Ascending aorta (tissue), 2 donors: ENCODE results near the gene GAREM1. TPM values are rescaled to one million over a fixed set of nuclear protein-coding genes. Genes with fewer than 3 reads are reported as not detected.
A peak's percentile ranks its signal among the peaks of the same experiment; 100 is the strongest.

Experiments
- DNase-seq, 2 donors: peaks; one replicate each; pipeline ENCODE4 v3.0.0-alpha.2; 2019; ENCODE audit warnings: low spot score in 2 of 2
- H3K27ac ChIP-seq, 2 donors: fragments of 200-600 bp; sonication (generic); one replicate each; pipeline ENCODE4 v1.5.1; 2016 to 2017; ENCODE audit warnings: mild to moderate bottlenecking in 1 of 2
- H3K27me3 ChIP-seq: fragments of 200-600 bp; sonication (generic); one replicate; pipeline ENCODE4 v1.5.1; 2017
- H3K36me3 ChIP-seq, 2 donors: fragments of 200-600 bp; sonication (generic); one replicate each; pipeline ENCODE4 v1.5.1; 2016
- H3K4me1 ChIP-seq, 2 donors: fragments of 200-600 bp; sonication (generic); one replicate each; pipeline ENCODE4 v1.5.1; 2016 to 2017; ENCODE audit warnings: mild to moderate bottlenecking in 1 of 2
- H3K4me3 ChIP-seq, 2 donors: fragments of 200-600 bp; sonication (generic); one replicate each; pipeline ENCODE4 v1.5.1; 2016 to 2017; ENCODE audit warnings: mild to moderate bottlenecking in 1 of 2
- H3K9me3 ChIP-seq, 2 donors: fragments of 200-600 bp; sonication (generic); one replicate each; pipeline ENCODE4 v1.5.1; 2016
- intact Hi-C: fragments of 100-400 bp; cut with DNase I; formaldehyde crosslinking; loops from one replicate; pipeline ENCODE4 v1.15.1; 2023
- total RNA-seq: library from RNA; depleted of rRNA; stranded (reverse); fragments of >200 nt; gene quantifications from one replicate; pipeline ENCODE4 v1.1.0, GENCODE V29; 2016
- TF ChIP-seq, protein P1 (sequence below), 3 experiments: fragments of 200-600 bp in 2 of 3; fragments of 450-650 bp in 1 of 3; sonication (generic) in 2 of 3; IDR thresholded peaks; one replicate each; pipeline ENCODE4 v1.5.1; 2016 to 2019; ENCODE audit warnings: antibody characterized with exemption in 3 of 3, mild to moderate bottlenecking in 1 of 3, moderate library complexity in 1 of 3

Gene GAREM1
- total RNA-seq, 1 donor from 2014 or later = 8.9 TPM

DNA sequence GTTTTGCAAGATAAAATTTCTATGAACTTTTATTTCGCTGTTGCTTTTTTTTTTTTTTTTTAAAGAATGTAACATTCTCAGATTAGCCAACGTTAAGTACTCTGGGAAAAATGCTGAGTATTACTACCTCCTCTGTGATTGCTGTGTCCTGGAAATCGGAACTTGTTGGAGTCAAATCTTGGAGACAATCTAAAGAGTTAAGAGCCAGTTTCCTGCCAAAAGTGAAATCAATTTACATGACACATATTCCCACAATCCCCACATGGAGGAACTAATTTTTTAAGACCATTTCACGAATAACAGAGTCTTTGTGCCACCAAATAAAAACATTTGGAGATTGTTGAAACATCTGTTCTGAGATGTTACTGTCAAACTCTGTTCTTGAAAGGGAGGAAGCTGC is 153.0 kb downstream of the GAREM1 start:
- H3K4me1 ChIP-seq = peaks cover 0 to 21% of the 10 kb centered on the region in 2 donors
- no peaks in the 10 kb centered on the region for H3K36me3 ChIP-seq
- no peak overlapping the region for H3K4me3 ChIP-seq
- peak overlapping the region in 1 of 2 donors; percentile 46 for H3K27ac ChIP-seq
- TF ChIP-seq, protein P1, sequence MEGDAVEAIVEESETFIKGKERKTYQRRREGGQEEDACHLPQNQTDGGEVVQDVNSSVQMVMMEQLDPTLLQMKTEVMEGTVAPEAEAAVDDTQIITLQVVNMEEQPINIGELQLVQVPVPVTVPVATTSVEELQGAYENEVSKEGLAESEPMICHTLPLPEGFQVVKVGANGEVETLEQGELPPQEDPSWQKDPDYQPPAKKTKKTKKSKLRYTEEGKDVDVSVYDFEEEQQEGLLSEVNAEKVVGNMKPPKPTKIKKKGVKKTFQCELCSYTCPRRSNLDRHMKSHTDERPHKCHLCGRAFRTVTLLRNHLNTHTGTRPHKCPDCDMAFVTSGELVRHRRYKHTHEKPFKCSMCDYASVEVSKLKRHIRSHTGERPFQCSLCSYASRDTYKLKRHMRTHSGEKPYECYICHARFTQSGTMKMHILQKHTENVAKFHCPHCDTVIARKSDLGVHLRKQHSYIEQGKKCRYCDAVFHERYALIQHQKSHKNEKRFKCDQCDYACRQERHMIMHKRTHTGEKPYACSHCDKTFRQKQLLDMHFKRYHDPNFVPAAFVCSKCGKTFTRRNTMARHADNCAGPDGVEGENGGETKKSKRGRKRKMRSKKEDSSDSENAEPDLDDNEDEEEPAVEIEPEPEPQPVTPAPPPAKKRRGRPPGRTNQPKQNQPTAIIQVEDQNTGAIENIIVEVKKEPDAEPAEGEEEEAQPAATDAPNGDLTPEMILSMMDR (IDR thresholded peaks at IDR 0.05) = no peak
- H3K27me3 ChIP-seq = no peaks in the 10 kb centered on the region
- H3K9me3 ChIP-seq = no peaks in the 10 kb centered on the region
- no peak for DNase-seq
- intact Hi-C loops = loop anchor here (5.0 kb wide), 1 partner anchor 40 kb away; no protein-coding TSS in a partner anchor

DNA sequence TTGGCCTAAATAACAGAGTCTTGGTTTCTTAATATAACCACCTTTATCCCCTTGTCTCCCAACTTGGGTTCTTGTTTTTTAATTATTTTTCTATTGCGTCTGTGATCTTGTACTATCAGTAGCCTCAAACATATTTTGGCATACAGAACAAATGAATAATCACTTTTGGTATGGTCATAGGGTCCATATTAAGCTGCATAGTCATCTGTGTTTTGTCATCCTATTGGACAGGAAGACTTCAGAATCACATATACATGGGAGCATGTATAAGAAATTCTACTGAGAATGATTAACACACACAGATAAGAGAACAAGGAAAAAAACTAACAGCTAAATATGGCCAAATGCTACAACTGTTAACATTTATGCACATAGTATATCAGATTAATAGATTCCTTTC is 154.8 kb downstream of the GAREM1 start:
- H3K27me3 ChIP-seq = no peaks in the 10 kb centered on the region
- intact Hi-C loops = loop anchor here (5.0 kb wide), 1 partner anchor 39 kb away; no protein-coding TSS in a partner anchor
- no peak overlapping the region for H3K4me3 ChIP-seq
- no peak for DNase-seq
- peaks cover 0 to 21% of the 10 kb centered on the region in 2 donors for H3K4me1 ChIP-seq
- H3K9me3 ChIP-seq = no peaks in the 10 kb centered on the region
- TF ChIP-seq, protein P1 (IDR thresholded peaks at IDR 0.05) = no peak
- no peak overlapping the region for H3K27ac ChIP-seq
- no peaks in the 10 kb centered on the region for H3K36me3 ChIP-seq

GRCh38 chr18:32310774-32311173 is 159.9 kb downstream of the GAREM1 start:
- Histone ChIP-seq H3K4me1 (peaks cover 6 to 26% of the 10 kb centered on the region in 2 donors), H3K27ac (peak overlapping the region; percentile 75 to 78), H3K4me3 (no peak overlapping the region), H3K9me3 (no peaks in the 10 kb centered on the region), H3K36me3 (no peaks in the 10 kb centered on the region), H3K27me3 (no peaks in the 10 kb centered on the region)
- intact Hi-C loops = no loop called here
- TF ChIP-seq, protein P1 (IDR thresholded peaks at IDR 0.05) = no peak
- no peak for DNase-seq

DNA sequence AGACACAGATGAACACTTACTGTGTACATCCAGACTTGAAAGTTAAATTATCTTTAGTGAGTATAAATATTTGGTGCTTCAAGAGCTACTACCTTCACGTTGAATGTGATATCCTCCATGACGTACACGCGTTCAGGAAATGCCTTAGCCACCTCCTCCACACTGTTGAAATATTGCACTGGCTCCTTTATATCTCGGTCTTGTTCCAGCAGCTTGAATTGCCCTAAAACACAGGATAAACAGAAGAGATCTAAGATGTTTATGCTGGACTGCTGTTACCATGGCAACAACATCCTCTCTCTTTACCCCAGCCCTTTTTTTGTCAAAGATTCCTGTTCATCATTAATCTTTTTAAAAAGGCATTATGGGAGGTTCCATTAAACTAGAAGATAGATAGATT is 160.6 kb downstream of the GAREM1 start:
- Histone ChIP-seq H3K9me3 (no peaks in the 10 kb centered on the region), H3K4me3 (no peak overlapping the region), H3K4me1 (peaks cover 6 to 24% of the 10 kb centered on the region in 2 donors), H3K27ac (peak overlapping the region; percentile 75 to 78), H3K27me3 (no peaks in the 10 kb centered on the region), H3K36me3 (no peaks in the 10 kb centered on the region)
- no peak for DNase-seq
- intact Hi-C loops = no loop called here
- TF ChIP-seq, protein P1 (IDR thresholded peaks at IDR 0.05) = no peak

- DNase-seq = no peak
- no peak overlapping the region for H3K4me3 ChIP-seq
- intact Hi-C loops = no loop called here
- H3K36me3 ChIP-seq = no peaks in the 10 kb centered on the region
- peak overlapping the region; percentile 75 to 78 for H3K27ac ChIP-seq
- TF ChIP-seq, protein P1 (IDR thresholded peaks at IDR 0.05) = no peak
- H3K9me3 ChIP-seq = no peaks in the 10 kb centered on the region
- H3K27me3 ChIP-seq = no peaks in the 10 kb centered on the region
- H3K4me1 ChIP-seq = peaks cover 6 to 25% of the 10 kb centered on the region in 2 donors
These were observed 162.1 kb downstream of the GAREM1 start for GRCh38 chr18:32308493-32309120.
